Heart right ventricle (tissue), 16 donors: ENCODE data around the gene PHC3. TPM values are rescaled to one million over a fixed set of nuclear protein-coding genes. Genes with fewer than 3 reads are reported as not detected.

Experiments used
- ATAC-seq, 8 donors: fragments of 200-7000 bp; cut with Tn5 transposase; one replicate each; pipeline ENCODE4 v1.9.1; 2020; ENCODE audit warnings: mild to moderate bottlenecking in 8 of 8, moderate library complexity in 8 of 8, moderate number of reproducible peaks in 1 of 8
- DNase-seq, 2 donors: peaks; one replicate each; pipeline ENCODE4 v3.0.0-alpha.2; 2020
- H3K27ac ChIP-seq, 10 donors: fragments of 200-600 bp; sonication (generic) in 2 of 10; one replicate each; pipeline versions ENCODE4 v1.5.0 to v1.8.0; 2020 to 2022; ENCODE audit warnings: mild to moderate bottlenecking in 3 of 10
- H3K27me3 ChIP-seq, 7 donors: fragments of 200-600 bp; one replicate each; pipeline ENCODE4 v1.8.0; 2021 to 2022; ENCODE audit warnings: mild to moderate bottlenecking in 2 of 7
- H3K36me3 ChIP-seq, 9 donors: fragments of 200-600 bp; sonication (generic) in 1 of 9; one replicate each; pipeline versions ENCODE4 v1.5.0 to v1.8.0; 2020 to 2022; ENCODE audit warnings: mild to moderate bottlenecking in 2 of 9
- H3K4me1 ChIP-seq, 9 donors: fragments of 200-600 bp; sonication (generic) in 1 of 9; one replicate each; pipeline versions ENCODE4 v1.5.0 to v1.8.0; 2020 to 2022; ENCODE audit warnings: mild to moderate bottlenecking in 4 of 9
- H3K4me3 ChIP-seq, 10 donors: fragments of 200-600 bp; sonication (generic) in 2 of 10; one replicate each; pipeline versions ENCODE4 v1.5.0 to v1.8.0; 2020 to 2022; ENCODE audit warnings: mild to moderate bottlenecking in 7 of 10, moderate library complexity in 2 of 10
- H3K9me3 ChIP-seq, 11 donors: fragments of 200-600 bp in 10 of 11; sonication (generic) in 2 of 11; one replicate each; pipeline versions ENCODE4 v1.5.0 to v1.8.0; 2013 to 2022; ENCODE audit warnings: mild to moderate bottlenecking in 2 of 11, control low read depth in 1 of 11, moderate library complexity in 1 of 11
- WGBS, 2 donors: extraction: QIAGEN DNeasy Blood & Tissue Kit; methylation state at CpG; one replicate each; pipeline ENCODE4 v1.1.7; 2013; ENCODE audit warnings: inconsistent platforms in 1 of 2; 5-methylcytosine and 5-hydroxymethylcytosine counted together
- intact Hi-C, 10 donors: fragments of 100-400 bp; cut with DNase I; formaldehyde crosslinking; loops; one replicate each; pipeline versions ENCODE4 v1.11.1 to v1.14.2; 2022
- polyA plus RNA-seq, 2 donors: library from polyadenylated mRNA; stranded (reverse); fragments of 200-250 nt; gene quantifications; one replicate each; pipeline ENCODE4 v1.2.3, GENCODE V29; 2013
- total RNA-seq, 10 donors: library from RNA; stranded (reverse); fragmentation: NEBNext Ultra II Directional in 3 of 10; extraction: Animal tissue kit (Norgen Biotek cat#: 25700) in 3 of 10; gene quantifications; one replicate each; pipeline versions ENCODE4 v1.2.1 to v1.2.4, GENCODE V29; 2021 to 2023
- TF ChIP-seq, protein P1 (sequence below), 9 donors: fragments of 200-600 bp; sonication (generic) in 2 of 9; IDR thresholded peaks; one replicate each; pipeline versions ENCODE4 v1.5.0 to v1.8.0; 2021 to 2022; ENCODE audit warnings: antibody characterized with exemption in 9 of 9, mild to moderate bottlenecking in 5 of 9, moderate library complexity in 1 of 9
- donor health status: Arrhythmogenic right ventricular cardiomyopathy.
- donor health status: ischemic (EF 13 %, LVEDD 7.1; RV severe dilation, severe dysfunction).
- donor health status: healthy with polysubstance abuse.
- donor health status: DM: no; HTN: yes; CAD: no.
- donor health status: DM: no; HTN: no; CAD: no.
- donor health status: ischemic (EF 25% LVEDD 6.9; RV normal size, moderate dysfunction).
- donor health status: ischemic (EF 25% LVEDD 5.7; RV mildly dilated, moderate dysfunction).
- donor health status: healthy.
- donor health status: DM: yes; HTN: yes; CAD: no.
- donor health status: Ischemic cardiomyopathy.
- donor health status: ischemic (EF 35%, LVEDD 5.7; RV mildly dilated, moderate dysfunction).
- donor health status: nonischemic (EF 11% LVEDD 7.7; RV severe dilation, severe dysfunction).
- donor health status: DM: yes; HTN: yes; CAD: no.
- donor health status: PGD.
- donor health status: ischemic (EF 29% LVEDD 5.4; RV normal size, mild dysfunction).
- donor health status: nonischemic (EF 23%, LVEDD 6.1; RV moderate dilation, normal function).

Gene PHC3
- total and polyA plus RNA-seq, 12 donors: 2.4 to 70.8 (median 55.3) TPM

DNA sequence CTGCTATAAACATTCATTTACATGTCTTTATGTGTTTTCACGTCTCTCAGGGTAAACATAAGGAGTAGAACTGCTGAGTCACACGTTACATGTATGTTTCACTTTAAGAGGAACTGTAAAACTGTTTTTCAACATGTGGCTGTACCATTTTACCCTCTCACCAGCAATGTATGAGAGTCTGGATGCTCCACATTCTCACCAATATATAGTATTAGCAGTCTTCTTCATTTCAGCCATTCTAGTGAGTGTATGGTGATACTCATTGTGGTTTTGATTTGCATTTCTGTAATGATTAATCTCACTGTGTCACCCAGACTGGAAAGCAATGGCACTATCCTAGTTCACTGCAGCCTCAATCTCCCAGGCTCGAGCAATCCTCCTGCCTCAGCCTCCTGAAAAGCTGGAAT lies 37.1 kb downstream of the PHC3 start:
- ATAC-seq: no peak
- no peak for DNase-seq
- Histone ChIP-seq H3K27ac (no peak overlapping the region), H3K4me3 (no peak overlapping the region), H3K9me3 (no peaks in the 10 kb centered on the region), H3K36me3 (peaks cover 0 to 83% (median 11%) of the 10 kb centered on the region in 9 donors), H3K4me1 (peaks cover 0 to 19% (median 4%) of the 10 kb centered on the region in 9 donors), H3K27me3 (no peaks in the 10 kb centered on the region)
- intact Hi-C loops: loop anchor here in 1 of 10 donors (1.0 kb wide), 1 partner anchor 13 kb away; no protein-coding TSS in a partner anchor
- TF ChIP-seq, protein P1, sequence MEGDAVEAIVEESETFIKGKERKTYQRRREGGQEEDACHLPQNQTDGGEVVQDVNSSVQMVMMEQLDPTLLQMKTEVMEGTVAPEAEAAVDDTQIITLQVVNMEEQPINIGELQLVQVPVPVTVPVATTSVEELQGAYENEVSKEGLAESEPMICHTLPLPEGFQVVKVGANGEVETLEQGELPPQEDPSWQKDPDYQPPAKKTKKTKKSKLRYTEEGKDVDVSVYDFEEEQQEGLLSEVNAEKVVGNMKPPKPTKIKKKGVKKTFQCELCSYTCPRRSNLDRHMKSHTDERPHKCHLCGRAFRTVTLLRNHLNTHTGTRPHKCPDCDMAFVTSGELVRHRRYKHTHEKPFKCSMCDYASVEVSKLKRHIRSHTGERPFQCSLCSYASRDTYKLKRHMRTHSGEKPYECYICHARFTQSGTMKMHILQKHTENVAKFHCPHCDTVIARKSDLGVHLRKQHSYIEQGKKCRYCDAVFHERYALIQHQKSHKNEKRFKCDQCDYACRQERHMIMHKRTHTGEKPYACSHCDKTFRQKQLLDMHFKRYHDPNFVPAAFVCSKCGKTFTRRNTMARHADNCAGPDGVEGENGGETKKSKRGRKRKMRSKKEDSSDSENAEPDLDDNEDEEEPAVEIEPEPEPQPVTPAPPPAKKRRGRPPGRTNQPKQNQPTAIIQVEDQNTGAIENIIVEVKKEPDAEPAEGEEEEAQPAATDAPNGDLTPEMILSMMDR (IDR thresholded peaks at IDR 0.05): no peak
- 96 to 99% methylated on average over 3 of the region's 3 CpGs for WGBS, 2 donors

DNA sequence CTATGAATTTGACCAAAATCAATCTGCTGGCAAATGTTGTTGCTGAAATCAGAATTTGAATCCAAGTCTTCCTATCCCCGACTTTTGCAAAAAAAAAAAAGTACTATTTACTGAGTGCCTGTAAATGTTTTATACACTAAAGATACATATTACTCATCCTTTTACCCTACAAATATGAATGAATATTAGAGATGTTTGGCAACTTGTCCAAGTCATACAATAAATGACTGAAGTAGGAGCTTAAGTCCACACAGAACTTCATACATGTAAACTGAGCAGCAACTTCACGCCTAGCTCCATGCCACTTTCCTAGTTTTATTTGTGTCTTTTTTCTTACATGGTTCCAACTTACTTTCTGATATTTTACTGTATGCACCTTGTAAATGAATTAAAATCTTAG lies 39.2 kb downstream of the PHC3 start:
- intact Hi-C loops: no loop called here
- Histone ChIP-seq H3K27me3 (no peaks in the 10 kb centered on the region), H3K4me1 (peaks cover 0 to 19% (median 4%) of the 10 kb centered on the region in 9 donors), H3K36me3 (peaks cover 0 to 68% (median 5%) of the 10 kb centered on the region in 9 donors), H3K4me3 (no peak overlapping the region), H3K27ac (no peak overlapping the region), H3K9me3 (no peaks in the 10 kb centered on the region)
- WGBS, 2 donors: 98 to 100% methylated on average over 2 of the region's 2 CpGs
- no peak for ATAC-seq
- no peak for DNase-seq
- TF ChIP-seq, protein P1 (IDR thresholded peaks at IDR 0.05): no peak

DNA sequence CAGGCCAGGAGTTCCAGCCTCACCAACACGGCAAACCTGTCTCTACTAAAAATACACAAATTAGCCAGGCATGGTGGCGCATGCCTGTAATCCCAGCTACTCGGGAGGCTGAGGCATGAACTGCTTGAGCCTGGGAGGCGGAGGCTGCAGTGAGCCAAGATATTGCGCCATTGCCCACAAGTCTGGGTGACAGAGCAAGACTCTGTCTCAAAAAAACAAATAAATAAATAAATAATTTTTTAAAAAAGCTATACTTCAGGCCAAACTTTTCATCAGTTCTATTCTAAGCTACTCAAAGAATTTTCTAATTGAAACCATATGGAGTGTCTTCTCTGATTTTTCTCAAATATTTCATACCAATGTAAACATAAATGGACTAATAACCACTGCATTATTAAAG lies 43.5 kb downstream of the PHC3 start:
- TF ChIP-seq, protein P1 (IDR thresholded peaks at IDR 0.05): no peak
- Histone ChIP-seq H3K4me3 (no peak overlapping the region), H3K4me1 (peaks cover 0 to 19% (median 4%) of the 10 kb centered on the region in 9 donors), H3K9me3 (peaks cover 0 to 4% (median 0%) of the 10 kb centered on the region in 11 donors), H3K27ac (no peak overlapping the region), H3K27me3 (no peaks in the 10 kb centered on the region), H3K36me3 (peaks cover 0 to 71% (median 12%) of the 10 kb centered on the region in 9 donors)
- no peak for DNase-seq
- ATAC-seq: no peak
- WGBS, 2 donors: 95 to 100% methylated on average over 5 of the region's 5 CpGs
- intact Hi-C loops: no loop called here

DNA sequence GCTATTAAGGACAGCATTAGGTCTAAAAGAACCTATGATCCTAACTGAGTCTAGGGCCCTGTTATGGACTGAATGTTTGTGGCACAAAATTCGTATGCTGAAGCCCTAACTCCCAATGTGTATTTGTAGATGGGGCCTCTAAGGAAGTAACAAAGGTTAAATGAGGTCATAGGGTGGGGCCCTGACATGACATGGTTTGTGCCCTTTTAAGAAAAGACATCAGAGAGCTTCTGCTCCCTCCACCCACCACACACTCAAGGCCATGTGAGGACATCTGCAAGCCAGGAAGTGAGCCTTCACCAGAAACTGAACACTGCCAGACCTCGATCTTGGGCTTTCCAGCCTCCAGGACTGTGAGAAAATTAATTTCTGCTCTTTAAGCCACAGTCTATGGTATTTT lies 49.2 kb downstream of the PHC3 start:
- TF ChIP-seq, protein P1 (IDR thresholded peaks at IDR 0.05): no peak

More for the DNA sequence above, 49.2 kb downstream of the PHC3 start:
- H3K4me3 ChIP-seq: no peak overlapping the region
- DNase-seq: no peak
- intact Hi-C loops: no loop called here
- peaks cover 0 to 8% (median 0%) of the 10 kb centered on the region in 9 donors for H3K4me1 ChIP-seq
- H3K27me3 ChIP-seq: no peaks in the 10 kb centered on the region
- peaks cover 0 to 98% (median 44%) of the 10 kb centered on the region in 9 donors for H3K36me3 ChIP-seq
- no peak overlapping the region for H3K27ac ChIP-seq
- peak in 1 of 8 donors; percentile 10 for ATAC-seq
- 83 to 88% methylated on average over 2 of the region's 2 CpGs for WGBS, 2 donors
- H3K9me3 ChIP-seq: peaks cover 0 to 12% (median 3%) of the 10 kb centered on the region in 11 donors
